GM19025 (cell line): Measurements from ENCODE around the gene CHMP2A.
A peak's percentile ranks its signal among the peaks of the same experiment; 100 is the strongest.

ENCODE experiments used
- ATAC-seq: cut with Tn5 transposase; IDR thresholded peaks from one replicate; pipeline ENCODE4 v1.9.1; 2021; ENCODE audit warnings: mild to moderate bottlenecking, low read depth, moderate library complexity; ENCODE audit not compliant: unreplicated experiment

Gene CHMP2A

DNA sequence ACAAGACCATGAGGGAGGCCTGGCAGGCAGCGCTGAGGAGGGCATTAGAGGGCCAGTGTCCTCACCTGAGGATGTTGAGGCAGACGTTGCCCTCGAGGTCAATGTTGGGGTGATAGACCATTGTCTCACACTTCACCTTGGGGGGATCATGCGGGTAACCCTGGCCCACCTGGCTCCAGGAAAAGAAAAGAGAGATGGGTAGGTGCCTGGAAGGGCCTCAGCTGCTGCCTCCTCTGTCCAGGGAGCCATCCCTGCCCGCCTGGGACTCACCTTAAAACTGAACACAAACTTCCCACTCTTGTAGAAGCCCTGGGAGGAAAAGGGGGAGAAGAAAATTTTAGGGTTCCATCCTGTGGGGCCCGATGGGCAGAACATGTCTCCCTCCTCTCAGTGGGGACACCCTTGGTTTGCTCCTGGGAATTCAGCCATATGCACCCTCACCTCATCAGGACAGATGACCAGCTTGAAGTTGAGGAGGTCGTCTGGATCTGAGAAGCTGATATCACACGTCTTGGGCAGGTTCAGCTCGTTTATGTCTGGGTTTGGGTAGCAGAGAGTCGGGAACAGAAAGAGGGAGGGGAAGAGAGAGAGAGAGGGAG lies 1.8 kb upstream of the CHMP2A start:
- ATAC-seq = no peak

DNA sequence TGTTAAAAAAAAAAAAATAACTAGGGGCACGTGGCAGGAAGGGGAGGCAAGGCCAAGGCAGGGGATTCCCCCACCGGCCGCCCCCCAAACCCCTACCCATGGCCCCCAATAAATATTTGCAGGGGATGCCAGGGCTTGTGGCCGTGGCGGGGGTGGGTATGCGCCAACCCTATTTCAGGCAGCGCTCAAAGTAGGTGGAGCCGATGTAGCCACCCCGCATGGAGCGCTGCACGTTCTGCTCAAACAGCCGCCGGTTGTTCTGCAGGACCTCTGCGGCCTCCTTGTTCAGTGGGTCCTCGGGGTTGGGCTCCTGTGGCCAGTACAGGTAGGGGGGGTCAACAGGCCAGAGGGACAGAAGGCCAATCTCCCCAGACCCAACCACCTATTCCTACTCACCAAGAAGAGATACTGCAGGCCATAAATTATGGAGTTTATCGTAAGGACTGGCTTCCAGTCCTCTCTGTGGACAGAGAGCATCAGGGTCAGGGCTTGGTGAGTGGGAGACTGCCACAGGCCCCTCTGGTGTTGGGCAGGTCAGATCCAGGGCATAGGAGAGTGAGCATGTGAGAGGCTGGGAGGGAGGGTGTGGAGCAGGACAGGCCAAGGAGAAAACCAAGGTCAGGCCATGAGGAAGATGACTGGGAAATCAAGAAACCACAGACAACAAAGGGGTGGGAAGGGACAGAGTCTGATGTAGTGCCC lies 1.2 kb upstream of the CHMP2A start:
- ATAC-seq = no peak

DNA sequence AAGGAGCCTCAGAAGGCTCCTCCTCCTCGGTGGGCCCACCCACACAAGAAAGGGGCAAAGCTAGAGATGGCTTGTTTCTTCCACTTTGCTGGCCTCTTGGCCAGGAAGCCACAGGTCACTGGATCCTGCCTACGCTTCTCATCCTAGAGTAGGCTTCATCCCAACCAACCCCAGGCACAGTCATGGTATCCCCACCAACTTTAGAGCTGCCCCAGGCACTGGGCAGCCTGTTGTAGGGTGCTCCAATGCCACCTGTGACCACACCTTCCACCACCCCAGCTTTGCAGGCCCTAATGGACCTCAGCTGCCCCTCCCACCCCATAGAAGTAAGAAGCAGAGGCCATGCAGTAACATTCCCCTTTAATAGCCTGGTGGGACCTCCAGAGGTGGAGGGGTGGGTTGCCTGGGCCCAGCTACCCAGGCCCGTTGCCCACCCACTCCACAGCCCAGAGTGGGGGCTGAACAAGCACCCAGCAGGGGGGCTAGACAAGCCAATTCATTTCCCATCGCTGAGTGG lies 522 bp upstream of the CHMP2A start:
- no peak for ATAC-seq

DNA sequence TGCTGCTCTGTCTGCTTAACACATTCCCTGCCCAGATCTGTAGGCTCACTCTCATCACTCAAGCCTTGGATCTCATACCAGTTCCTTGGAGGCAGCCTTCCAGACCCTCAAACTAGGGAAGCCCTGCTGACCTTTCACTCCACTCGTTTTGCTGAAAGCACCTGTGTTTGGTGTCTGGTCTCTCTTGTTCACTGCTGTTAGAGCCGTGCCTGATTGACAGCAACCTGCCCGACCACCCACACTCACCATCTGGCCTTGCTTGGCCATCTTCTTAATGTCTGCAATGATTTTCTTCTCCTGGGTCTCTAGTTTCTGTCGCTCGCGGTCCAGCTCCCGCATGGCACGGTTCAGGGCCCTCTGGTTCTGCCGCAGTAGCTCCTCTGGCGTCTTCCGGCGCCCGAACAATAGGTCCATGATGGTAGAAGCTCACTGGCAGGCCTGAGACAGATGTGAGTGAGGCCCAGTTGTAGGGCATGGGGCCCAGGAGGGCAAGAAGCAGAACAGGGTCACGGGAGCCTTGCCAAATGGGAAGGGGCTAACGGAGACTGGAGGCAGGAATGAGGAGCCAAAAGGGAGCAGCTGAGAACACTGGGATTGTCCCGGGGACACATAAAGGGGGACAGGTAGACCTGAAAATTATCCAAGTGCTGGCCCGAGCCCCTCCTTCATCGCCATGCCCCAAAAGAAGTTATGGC lies 959 bp downstream of the CHMP2A start:
- no peak for ATAC-seq

DNA sequence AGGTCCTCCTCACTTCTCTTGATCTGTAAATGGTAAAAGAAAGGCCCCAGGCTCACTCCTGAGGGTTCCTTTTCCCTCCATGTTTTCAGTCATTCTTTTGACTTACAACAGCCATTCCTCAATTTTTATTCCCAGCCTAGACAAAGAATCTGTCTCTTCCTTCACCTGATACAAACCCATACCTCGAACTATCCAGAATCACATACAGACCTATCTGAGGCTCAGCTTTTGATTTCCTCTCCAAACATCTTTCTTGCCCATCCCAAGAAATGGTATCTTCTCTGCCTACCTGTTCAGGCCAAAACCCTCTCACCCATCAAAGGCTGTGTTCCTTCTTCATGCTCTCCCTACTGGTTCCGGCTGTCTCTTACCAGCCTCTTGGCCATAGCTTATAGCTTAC lies 2.2 kb downstream of the CHMP2A start:
- no peak for ATAC-seq

DNA sequence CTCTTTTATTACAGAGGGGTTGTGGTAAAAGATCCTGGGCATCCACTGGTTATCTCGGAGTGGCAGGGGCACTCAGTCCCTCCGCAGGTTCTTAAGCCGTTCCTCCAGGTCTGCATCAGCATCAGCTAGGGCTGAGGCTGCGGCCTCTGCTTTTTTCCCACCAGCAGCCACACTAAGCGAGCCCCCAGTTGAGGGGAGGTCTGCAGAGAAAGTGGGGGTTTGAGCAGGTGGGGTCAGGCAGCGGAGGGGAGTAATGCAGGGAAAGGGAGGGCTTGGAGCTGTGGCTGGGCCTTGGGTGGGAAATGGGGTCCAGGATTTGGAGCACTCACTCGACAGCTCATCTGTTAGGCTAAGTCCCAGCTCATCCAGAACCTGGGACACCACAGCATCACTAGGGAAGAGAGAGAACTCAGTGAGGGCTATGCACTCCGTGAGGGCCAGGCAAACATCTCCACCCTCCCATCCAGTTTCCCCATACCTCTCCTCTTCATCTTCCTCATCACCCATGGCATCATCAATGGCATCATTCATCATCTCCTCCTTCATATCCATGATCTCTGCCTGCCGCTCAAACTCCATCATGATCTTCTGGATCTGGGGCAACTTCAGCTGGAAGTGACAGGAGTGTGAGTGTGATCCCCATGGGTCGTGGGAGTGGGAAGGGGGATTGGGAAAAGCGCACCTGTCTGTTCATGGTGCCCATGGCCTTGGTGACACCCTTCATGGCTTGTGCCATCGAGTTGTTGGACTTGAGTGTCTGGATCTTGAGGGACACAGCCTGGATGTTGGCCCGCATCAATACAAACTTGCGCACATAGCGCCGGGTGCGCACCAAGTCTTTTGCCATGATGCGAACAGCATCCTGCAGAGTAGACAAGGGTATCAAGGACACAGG lies 3.1 kb downstream of the CHMP2A start:
- no peak for ATAC-seq

DNA sequence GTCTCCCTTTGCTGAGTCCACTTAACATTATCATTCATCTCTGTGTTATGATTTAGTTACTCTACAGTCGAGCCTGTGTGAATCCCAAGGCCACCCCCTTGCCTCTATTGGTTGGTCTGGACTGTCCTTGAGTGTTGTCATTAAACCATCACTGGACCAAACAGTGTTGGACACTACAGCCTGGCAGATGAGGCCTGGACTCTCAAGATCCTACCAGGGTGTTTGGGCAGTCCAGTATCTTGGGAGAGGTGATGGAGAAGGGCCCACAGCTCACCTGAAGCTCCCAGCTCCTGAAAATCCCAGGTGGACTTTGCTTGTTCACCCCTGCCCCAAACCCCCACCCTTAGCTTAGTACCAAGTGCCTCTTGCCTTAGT lies 3.8 kb downstream of the CHMP2A start:
- ATAC-seq = no peak

DNA sequence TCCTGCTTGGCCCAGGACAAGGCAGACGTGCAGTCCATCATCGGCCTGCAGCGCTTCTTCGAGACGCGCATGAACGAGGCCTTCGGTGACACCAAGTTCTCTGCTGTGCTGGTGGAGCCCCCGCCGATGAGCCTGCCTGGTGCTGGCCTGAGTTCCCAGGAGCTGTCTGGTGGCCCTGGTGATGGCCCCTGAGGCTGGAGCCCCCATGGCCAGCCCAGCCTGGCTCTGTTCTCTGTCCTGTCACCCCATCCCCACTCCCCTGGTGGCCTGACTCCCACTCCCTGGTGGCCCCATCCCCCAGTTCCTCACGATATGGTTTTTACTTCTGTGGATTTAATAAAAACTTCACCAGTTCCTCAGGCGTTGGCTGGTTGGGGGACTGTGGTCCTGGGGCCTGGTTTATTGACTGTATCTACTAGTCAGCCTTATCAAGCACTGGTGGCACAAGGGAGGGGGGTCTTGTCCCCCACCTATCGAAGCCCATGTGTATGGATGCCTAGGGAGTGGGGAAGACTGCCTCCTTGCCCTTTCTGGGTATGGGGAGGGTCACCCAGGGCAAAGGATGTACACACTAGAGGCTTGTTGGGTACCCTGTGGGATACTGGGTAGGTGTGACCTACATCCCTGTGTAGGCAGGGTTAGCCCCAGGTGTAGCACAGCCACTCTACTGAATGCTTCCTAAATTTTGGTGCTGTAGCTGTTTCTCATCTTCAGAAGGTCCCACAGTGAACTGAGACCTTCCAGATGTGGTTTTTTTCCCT lies 4.4 kb downstream of the CHMP2A start:
- ATAC-seq = no peak

DNA sequence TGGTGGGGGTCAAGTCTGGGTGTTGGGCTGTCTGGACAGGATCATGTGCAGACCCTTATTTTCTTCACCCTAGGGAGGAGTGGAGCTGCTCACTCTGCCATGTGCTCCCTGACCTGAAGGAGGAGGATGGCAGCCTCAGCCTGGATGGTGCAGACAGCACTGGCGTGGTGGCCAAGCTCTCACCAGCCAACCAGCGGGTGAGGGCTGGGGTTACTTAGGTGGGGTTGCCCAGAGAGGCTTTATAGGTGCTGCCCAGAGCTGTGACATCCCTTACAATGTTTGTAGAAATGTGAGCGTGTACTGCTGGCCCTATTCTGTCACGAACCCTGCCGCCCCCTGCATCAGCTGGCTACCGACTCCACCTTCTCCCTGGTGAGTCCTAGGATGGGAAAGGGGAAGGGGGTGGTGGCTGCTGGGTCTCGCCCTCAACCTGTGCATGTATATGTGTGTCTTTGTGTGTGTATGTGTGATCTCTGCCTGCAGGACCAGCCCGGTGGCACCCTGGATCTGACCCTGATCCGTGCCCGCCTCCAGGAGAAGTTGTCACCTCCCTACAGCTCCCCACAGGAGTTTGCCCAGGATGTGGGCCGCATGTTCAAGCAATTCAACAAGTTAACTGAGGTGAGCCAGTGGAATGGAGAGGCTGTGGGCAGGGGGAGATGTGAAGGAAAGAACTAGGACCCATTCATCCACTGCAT lies 5.1 kb downstream of the CHMP2A start:
- ATAC-seq = no peak

DNA sequence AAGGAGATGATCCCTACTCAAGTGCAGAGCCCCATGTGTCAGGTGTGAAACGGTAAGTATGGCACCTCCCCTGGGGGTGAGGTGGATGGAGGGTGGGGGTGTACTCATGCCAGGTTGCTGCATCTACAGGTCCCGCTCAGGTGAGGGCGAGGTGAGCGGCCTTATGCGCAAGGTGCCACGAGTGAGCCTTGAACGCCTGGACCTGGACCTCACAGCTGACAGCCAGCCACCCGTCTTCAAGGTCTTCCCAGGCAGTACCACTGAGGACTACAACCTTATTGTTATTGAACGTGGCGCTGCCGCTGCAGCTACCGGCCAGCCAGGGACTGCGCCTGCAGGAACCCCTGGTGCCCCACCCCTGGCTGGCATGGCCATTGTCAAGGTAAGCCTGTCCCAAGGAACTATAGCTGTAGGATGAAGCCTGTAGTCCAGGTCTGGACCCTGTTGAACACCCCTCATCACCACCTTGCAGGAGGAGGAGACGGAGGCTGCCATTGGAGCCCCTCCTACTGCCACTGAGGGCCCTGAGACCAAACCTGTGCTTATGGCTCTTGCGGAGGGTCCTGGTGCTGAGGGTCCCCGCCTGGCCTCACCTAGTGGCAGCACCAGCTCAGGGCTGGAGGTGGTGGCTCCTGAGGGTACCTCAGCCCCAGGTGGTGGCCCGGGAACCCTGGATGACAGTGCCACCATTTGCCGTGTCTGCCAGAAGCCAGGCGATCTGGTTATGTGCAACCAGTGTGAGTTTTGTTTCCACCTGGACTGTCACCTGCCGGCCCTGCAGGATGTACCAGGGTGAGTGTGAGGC lies 5.8 kb downstream of the CHMP2A start:
- ATAC-seq = no peak

DNA sequence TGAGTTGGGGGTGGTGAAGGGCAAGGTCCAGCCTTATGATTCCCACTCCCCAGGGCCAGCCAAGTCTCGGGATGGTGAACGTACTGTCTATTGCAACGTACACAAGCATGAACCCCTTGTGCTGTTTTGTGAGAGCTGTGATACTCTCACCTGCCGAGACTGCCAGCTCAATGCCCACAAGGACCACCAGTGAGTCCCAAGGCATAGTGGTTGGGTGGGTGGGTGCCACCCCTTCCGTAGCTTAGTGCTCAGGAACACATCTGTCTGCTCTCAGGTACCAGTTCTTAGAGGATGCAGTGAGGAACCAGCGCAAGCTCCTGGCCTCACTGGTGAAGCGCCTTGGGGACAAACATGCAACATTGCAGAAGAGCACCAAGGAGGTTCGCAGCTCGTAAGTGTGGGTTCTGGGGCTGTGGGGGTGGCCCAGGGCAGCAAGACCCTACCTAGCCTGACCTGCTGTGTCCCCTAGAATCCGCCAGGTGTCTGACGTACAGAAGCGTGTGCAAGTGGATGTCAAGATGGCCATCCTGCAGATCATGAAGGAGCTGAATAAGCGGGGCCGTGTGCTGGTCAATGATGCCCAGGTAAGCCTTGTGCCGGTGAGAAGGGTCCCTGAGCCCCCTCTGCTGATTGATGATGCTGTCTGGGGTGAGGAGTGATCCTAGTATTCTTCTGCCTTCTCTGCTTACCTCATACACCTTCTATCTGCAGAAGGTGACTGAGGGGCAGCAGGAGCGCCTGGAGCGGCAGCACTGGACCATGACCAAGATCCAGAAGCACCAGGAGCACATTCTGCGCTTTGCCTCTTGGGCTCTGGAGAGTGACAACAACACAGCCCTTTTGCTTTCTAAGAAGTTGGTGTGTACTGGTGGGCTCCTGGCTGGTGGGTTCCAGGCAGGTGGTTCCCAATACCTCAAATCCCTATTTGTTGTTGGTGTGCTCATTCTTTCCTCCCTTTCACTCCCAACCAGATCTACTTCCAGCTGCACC lies 7.3 kb downstream of the CHMP2A start:
- no peak for ATAC-seq

DNA sequence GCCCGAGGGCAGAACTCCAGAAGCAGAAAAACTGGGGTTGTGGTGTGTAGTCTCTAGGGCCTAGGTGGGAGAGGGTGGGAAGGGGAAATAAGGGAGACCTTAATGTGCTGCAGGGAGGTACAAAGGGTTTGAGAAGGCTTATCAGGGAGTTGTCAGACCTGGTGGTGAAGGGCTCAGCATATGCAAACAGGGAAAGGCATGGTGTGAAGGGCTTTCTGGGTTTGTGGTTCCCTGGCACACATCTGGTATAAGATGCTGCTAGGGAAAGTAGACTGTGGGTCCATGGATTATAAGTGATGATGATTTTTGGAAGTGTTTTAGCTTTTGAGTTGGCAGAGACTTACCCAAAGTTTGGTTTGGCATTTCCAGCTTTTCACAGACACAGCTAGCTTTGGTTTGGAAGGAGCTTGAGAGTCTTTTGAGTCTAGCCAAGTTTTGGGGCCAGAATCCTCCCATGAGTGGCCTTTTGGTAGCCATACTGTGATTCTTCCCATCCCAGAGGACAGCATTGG lies 8.8 kb downstream of the CHMP2A start:
- no peak for ATAC-seq

DNA sequence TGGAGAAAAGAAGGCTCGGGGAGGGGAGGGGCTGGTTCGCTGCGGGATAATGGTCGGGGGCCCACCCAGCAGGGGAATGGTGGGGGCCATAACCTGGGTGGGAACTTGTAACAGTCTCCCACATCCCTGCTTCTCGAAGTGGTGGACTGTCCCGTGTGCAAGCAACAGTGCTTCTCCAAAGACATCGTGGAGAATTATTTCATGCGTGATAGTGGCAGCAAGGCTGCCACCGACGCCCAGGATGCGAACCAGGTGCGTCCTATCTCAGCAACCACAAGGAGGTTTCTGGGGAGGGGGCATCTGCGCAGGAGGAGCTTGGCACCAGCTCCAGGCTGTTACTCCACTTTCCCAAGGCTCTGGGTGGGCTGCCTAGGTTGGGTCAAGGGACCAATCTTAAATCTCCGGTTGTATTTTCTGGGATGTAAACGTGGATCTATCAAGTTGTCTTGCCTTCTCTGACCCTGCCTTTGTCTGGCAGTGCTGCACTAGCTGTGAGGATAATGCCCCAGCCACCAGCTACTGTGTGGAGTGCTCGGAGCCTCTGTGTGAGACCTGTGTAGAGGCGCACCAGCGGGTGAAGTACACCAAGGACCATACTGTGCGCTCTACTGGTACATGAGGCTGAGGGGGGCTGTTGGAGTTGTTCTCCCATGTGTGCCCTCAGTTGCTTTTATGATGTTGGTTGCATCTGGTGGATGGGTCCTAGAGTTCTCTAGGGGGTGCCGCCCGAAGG lies 9.5 kb downstream of the CHMP2A start:
- ATAC-seq = no peak

DNA sequence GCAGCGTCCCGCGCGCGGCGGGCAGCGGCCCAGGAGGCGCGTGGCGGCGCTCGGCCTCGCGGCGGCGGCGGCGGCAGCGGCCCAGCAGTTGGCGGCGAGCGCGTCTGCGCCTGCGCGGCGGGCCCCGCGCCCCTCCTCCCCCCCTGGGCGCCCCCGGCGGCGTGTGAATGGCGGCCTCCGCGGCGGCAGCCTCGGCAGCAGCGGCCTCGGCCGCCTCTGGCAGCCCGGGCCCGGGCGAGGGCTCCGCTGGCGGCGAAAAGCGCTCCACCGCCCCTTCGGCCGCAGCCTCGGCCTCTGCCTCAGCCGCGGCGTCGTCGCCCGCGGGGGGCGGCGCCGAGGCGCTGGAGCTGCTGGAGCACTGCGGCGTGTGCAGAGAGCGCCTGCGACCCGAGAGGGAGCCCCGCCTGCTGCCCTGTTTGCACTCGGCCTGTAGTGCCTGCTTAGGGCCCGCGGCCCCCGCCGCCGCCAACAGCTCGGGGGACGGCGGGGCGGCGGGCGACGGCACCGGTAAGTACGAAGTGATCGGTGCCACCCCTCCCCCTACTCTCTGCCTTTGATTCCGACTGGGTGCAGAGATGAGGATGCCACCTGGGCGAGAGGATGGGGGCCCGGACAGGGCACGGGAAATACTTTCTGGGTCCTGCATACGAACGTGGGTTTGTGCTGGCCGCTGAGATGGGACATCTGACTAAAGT lies 10.2 kb downstream of the CHMP2A start:
- ATAC-seq = peak; percentile 47

DNA sequence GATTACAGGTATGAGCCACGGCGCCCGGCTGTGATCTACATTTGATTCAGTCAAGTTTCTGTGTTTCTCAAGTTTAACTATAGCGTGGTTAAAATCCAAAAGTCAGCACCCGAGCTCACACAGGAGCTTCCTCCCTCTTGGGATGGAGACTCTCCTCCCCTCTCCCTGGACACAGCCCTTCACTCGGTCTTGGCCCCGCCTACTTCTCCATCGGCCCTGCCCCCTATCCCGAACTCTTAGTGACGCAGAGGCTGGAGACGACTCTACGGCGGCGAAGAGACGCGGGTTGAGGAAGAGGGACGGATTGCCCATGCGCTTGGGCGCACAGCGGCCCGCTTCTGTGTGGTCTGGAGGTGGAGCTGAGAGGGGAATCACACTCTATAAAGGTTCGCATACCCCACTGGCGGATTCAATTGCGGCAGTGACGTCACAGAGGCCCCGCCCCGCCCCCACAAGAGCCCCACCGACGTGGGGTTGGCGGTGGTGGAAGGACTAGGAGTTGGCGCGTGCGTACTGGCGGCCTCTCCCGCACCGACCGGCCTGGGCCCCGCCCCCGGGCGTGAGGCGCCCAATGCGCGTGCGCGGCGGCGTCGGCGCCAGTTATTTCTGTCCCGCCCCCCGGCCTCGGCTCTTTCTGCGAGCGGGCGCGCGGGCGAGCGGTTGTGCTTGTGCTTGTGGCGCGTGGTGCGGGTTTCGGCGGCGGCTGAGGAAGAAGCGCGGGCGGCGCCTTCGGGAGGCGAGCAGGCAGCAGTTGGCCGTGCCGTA lies 10.9 kb downstream of the CHMP2A start, which contains the start of gene TRIM28:
TRIM28 (plus strand) TSS at position 239 of the 765 bp plus-strand sequence. CDS start 694 bp downstream, outside the sequence.
- peak; percentile 68 for ATAC-seq
